GM10266 (cell line): Measurements from ENCODE around the gene MED26.

ENCODE experiments used
- DNase-seq: peaks from one replicate; pipeline ENCODE4 v3.0.0; 2012; ENCODE audit errors: extremely low spot score
- TF ChIP-seq, protein P1 (sequence below): IDR thresholded peaks from 2 replicates; pipeline ENCODE4 v1.5.1; 2012; ENCODE audit warnings: mild to moderate bottlenecking, low read depth; ENCODE audit not compliant: control insufficient read depth, insufficient read depth; ENCODE audit errors: missing control alignments

Gene MED26

DNA sequence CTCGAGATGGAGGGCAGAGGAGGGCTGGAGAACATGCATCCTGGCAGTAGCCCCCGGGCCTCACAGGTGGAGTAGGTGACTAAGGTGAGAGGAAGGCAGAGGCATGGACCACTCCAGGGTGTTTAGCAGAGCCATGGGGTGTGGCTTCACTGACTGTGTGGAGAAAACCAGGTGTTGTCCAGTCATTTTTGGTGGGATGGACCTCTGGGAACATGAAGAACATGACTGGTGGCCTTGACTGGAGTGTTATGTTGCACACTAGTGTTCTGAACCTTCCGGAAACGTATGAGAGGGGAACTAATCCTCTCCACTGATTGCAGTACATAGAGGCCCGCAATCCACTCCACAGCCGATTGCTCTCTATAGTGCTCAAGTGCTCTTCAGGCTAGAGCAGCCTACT, 16.9 kb downstream of the MED26 start:
- TF ChIP-seq, protein P1, sequence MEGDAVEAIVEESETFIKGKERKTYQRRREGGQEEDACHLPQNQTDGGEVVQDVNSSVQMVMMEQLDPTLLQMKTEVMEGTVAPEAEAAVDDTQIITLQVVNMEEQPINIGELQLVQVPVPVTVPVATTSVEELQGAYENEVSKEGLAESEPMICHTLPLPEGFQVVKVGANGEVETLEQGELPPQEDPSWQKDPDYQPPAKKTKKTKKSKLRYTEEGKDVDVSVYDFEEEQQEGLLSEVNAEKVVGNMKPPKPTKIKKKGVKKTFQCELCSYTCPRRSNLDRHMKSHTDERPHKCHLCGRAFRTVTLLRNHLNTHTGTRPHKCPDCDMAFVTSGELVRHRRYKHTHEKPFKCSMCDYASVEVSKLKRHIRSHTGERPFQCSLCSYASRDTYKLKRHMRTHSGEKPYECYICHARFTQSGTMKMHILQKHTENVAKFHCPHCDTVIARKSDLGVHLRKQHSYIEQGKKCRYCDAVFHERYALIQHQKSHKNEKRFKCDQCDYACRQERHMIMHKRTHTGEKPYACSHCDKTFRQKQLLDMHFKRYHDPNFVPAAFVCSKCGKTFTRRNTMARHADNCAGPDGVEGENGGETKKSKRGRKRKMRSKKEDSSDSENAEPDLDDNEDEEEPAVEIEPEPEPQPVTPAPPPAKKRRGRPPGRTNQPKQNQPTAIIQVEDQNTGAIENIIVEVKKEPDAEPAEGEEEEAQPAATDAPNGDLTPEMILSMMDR = no peak
- DNase-seq = no peak

DNA sequence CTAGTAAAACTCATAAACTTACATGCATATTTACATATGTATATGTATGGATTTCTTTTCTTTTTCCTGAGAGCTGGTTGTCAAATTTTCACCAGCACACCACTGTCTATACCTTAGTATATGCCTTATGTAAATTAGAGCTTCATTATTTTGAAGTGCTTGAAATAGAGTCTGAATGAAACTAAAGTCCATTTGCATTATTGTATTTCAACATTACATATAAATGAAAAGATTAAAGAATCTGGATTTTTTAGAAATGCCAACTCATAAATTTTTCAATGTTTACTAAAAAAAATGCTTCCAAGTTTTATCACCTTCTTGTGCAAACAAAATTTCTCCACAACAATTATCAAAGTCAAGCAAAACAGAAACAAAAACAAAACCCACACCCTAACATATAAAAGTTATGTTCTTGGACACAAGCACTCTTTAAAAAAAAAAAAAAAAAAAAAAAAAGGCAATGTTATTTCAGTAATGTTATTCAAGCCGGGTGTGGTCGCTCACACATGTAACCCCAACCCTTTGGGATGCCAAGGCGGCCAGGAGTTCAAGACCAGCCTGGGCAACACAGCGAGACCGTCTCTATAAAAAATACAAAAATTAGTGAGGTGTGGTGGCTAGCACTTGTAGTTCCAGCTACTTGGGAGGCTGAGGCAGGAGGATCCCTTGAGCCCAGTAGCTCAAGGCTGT, 18.3 kb downstream of the MED26 start:
- no peak for DNase-seq
- TF ChIP-seq, protein P1 = no peak

DNA sequence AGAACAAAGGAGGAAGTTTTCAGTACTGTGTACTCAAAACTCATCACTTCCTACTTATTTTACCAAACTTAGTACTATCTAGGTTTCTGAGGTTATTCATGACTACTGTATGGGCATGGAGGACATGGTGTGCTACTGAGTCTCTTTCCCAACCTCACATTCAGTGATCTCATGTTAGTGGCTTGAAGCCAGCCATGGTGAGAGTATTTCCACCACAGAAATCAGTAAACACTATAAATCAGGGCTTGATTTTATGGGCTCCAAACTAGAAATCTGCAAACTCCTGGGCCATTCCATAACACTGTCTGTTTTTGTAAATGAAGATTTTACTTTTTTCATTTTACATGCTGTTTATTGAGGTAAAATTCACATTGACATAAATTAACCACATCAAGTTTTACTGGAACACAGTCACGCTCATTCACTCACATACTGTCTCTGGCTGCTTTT, 19.7 kb downstream of the MED26 start:
- TF ChIP-seq, protein P1 = no peak
- no peak for DNase-seq

DNA sequence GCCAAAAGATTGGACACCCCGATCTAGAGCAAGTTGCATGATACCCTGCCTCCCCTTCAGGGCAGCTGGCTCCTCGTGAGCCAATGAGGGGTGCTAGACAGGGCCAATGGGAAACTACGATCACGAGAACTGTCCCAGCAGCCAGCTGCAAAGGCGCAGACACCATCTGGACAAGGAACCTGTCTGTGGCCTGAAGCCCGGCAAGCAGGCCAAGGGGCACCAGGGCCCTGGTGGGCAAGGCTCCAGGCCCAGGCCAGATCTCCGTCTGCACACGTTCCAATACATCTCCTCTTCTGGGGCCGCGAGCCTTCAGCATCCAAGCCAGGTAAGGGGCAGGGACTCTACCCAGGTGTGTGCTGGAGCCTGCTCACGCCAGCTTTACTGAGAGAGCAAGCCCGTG, 20.2 kb downstream of the MED26 start:
- TF ChIP-seq, protein P1 = no peak
- DNase-seq = no peak

DNA sequence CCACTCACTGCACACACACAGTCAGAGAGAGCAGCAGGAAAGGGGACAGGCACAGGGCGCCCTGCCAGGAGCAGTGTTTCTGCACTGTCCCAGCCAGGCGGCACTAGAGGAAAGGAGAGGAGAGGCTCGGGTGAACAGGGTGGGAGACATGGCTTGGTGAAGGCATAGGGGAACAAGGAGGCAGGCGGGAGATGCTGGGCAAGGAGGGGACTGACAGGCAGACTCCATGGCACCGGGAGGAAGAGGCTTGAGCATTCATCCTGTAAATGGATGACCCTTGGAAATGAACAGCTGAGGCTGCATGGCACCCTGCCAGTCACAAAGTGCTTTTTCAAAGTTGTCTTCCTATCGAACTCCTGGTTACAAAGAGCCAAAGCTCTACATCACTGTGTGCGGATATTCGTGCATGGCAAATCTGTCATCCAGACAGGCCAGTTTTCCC, 22.4 kb downstream of the MED26 start:
- no peak for DNase-seq
- TF ChIP-seq, protein P1 = no peak

DNA sequence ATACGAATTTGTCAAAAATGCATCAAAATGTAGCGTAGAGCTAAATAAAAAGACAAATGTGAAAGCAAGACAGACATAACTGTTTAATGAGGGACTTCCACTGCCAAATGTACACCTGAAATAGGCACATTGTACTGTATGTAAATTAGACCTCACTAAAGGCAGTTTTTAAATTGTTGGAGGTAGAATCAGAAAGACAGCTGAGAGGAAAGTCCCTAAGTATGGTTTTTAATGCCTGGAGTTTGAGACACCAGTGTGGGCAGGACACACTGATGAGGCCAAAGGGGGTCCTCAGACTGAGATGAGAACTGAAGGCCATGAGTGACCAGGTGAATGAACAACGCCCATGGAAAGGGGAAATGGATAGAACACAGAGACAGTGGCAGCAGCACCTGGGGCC, 22.9 kb downstream of the MED26 start:
- TF ChIP-seq, protein P1 = no peak
- no peak for DNase-seq

DNA sequence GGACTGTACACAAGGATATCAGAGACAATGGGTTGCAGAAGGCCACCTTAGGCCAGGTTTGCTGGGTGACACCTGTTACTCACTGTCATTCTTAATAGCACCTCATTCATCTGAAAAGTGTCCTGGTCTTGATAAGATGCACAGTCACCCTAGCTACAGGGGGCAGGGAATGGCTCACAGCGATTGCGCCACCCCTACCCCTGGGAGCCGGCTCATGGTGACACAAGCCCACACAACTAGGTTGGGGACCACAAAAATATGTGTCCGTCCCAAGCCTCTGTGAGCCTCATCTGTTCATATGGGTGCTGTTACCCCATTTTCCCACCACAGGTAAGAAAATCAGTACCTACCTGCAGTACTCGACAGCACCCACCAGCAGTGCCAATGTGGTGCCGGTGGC, 23.4 kb downstream of the MED26 start:
- DNase-seq = no peak
- TF ChIP-seq, protein P1 = no peak
